ENCODE data around the gene BLM.
"Not testable (repeated sequence)": the region's sequence is repeated elsewhere in the genome, so short reads cannot be mapped to it uniquely, and the experiment has no call there.

The BLM gene

GRCh38 chr15:90711418-90711824 lies 5.7 kb upstream of the BLM start:
- DNase-seq (ENCODE audit: insufficient read length) (no peak), FAIRE-seq (no peak)
- no peak for TF ChIP-seq TAF1 (IDR thresholded peaks at IDR 0.05; ENCODE audit: borderline replicate concordance, low read depth, low read length)

- TF ChIP-seq POLR2AphosphoS5 (IDR thresholded peaks at IDR 0.05; ENCODE audit: low read depth, low read length) (no peak), POLR2A (IDR thresholded peaks at IDR 0.05; ENCODE audit: low read depth, low read length) (no peak), TAF1 (IDR thresholded peaks at IDR 0.05; ENCODE audit: borderline replicate concordance, low read depth, low read length) (no peak)
- FAIRE-seq (no peak), DNase-seq (ENCODE audit: insufficient read length) (no peak)
These were observed 5.3 kb upstream of the BLM start for GRCh38 chr15:90711842-90712241.

DNA sequence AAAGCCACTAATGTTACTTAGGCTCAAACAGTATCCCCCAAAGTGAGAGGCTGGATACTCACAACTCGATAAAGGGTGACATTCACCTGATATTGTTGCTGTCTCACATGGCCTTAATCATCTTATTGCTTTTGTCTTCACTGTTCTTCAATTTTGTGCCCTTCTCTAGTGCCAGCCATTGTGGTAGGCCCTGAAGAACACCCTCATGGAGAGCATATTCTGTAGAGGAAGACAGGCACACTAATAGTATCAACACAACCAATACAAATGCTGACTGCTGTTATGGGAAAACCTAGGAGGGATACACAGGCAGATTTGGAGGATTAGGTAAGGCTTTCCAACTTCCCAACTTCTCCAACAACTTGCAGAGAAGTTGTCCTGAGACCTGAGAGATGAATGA lies 4.1 kb upstream of the BLM start:
- TF ChIP-seq POLR2AphosphoS5 (IDR thresholded peaks at IDR 0.05; ENCODE audit: low read depth, low read length) (no peak), POLR2A (IDR thresholded peaks at IDR 0.05; ENCODE audit: low read depth, low read length) (no peak), TAF1 (IDR thresholded peaks at IDR 0.05; ENCODE audit: borderline replicate concordance, low read depth, low read length) (no peak)
- no peak for FAIRE-seq

GRCh38 chr15:90716317-90716975 lies 700 bp upstream of the BLM start:
- TF ChIP-seq POLR2AphosphoS5 (IDR thresholded peaks at IDR 0.05; ENCODE audit: low read depth, low read length) (no peak), POLR2A (IDR thresholded peaks at IDR 0.05; ENCODE audit: low read depth, low read length) (no peak), TAF1 (IDR thresholded peaks at IDR 0.05; ENCODE audit: borderline replicate concordance, low read depth, low read length) (no peak)
- DNase-seq (ENCODE audit: insufficient read length) (no peak), FAIRE-seq (no peak)

More for the DNA sequence above, 4.1 kb upstream of the BLM start:
- no peak for DNase-seq (ENCODE audit: insufficient read length)

- no peak for TF ChIP-seq POLR2A (IDR thresholded peaks at IDR 0.05; ENCODE audit: low read depth, low read length)
- TF ChIP-seq POLR2AphosphoS5 (IDR thresholded peaks at IDR 0.05; ENCODE audit: low read depth, low read length): 0 out of 2 replicates have a peak, but pooled peaks have one; percentile 23
- no peak for DNase-seq (ENCODE audit: insufficient read length)
- FAIRE-seq: no peak
These were observed 1.1 kb downstream of the BLM start for GRCh38 chr15:90718232-90718631.

DNA sequence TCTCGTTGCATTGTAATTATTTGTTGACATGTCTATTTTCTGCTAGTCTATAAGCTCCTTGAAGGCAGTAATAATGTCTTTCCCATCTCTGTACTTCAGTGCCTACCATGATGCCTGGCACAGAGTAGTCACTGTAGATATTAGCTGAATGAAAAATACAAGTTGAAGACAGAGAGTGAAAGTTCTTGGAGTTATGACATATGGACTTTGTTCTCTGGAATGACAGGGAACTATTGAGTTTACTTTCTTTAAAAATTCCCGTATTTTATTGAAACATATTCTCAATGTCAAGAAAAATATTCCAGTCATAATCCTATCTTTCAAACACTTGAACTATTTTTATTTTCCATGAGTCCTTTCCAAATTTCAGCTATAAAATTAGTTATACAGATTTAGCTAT lies 3.0 kb downstream of the BLM start:
- DNase-seq (ENCODE audit: insufficient read length) (no peak), FAIRE-seq (no peak)
- TF ChIP-seq POLR2A (IDR thresholded peaks at IDR 0.05; ENCODE audit: low read depth, low read length) (no peak), TAF1 (IDR thresholded peaks at IDR 0.05; ENCODE audit: borderline replicate concordance, low read depth, low read length) (no peak), POLR2AphosphoS5 (IDR thresholded peaks at IDR 0.05; ENCODE audit: low read depth, low read length) (no peak)

GRCh38 chr15:90729261-90729660 lies 12.1 kb downstream of the BLM start:
- TF ChIP-seq POLR2AphosphoS5 (IDR thresholded peaks at IDR 0.05; ENCODE audit: low read depth, low read length): no peak
- TF ChIP-seq TAF1 (IDR thresholded peaks at IDR 0.05; ENCODE audit: borderline replicate concordance, low read depth, low read length): no peak
- TF ChIP-seq POLR2A (IDR thresholded peaks at IDR 0.05; ENCODE audit: low read depth, low read length): no peak
- DNase-seq (ENCODE audit: insufficient read length) (no peak), FAIRE-seq (no peak)

DNA sequence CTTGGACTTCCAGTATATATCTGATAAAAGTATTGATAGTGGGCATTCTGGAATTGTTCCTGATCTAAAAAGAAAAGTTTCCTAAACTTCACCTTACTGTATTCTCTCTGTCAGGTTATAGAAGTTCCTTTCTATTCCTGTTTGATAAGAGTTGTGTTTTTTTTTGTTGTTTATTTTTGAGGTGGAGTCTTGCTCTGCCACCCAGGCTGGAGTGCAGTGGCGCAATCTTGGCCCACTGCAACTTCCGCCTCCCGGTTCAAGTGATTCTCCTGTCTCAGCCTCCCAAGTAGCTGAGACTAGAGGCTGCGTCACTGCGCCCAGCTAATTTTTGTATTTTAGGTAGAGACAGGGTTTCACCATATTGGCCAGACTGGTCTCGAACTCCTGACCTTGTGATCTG lies 13.1 kb downstream of the BLM start:
- TF ChIP-seq POLR2A (IDR thresholded peaks at IDR 0.05; ENCODE audit: low read depth, low read length): no peak
- TF ChIP-seq TAF1 (IDR thresholded peaks at IDR 0.05; ENCODE audit: borderline replicate concordance, low read depth, low read length): no peak
- TF ChIP-seq POLR2AphosphoS5 (IDR thresholded peaks at IDR 0.05; ENCODE audit: low read depth, low read length): no peak
- no peak for DNase-seq (ENCODE audit: insufficient read length)
- FAIRE-seq: no peak

DNA sequence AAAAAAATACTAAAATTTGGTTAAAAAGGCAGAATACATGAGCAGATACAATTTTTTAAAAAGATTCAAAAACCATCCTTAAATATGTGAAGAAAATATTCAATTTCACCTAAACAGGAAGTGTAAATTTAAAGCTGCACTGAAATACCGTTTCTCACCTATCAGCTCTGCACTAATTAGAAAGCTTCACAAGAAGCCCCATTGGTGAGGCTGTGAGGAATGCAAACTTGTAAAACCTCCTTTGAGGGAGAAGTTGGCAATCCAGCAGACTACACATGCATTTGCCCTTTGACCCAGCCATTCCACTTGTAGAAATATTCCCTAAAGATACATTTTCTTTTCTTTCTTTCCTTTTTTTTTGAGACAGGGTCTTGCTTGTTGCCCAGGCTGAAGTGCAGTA lies 18.8 kb downstream of the BLM start:
- TF ChIP-seq POLR2AphosphoS5 (IDR thresholded peaks at IDR 0.05; ENCODE audit: low read depth, low read length): no peak
- no peak for TF ChIP-seq TAF1 (IDR thresholded peaks at IDR 0.05; ENCODE audit: borderline replicate concordance, low read depth, low read length)
- TF ChIP-seq POLR2A (IDR thresholded peaks at IDR 0.05; ENCODE audit: low read depth, low read length): no peak
- DNase-seq (ENCODE audit: insufficient read length): no peak
- peak; percentile 67 for FAIRE-seq

DNA sequence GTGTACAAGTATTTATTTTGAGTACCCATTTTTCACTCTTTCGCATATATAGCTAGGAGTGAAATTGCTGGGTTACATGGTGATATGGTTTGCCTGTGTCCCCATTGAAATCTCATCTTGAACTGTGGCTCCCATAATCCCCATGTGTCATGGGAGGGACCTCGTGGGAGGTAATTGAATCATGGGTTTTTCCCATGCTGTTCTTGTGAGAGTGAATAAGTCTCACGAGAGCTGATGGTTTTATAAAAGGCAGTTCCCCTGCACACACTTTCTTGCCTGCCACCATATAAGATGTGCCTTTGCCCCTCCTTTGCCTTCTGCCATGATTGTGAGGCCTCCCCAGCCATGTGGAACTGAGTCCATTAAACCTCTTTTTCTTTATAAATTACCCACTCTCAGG lies 23.4 kb downstream of the BLM start:
- FAIRE-seq; DNase-seq (ENCODE audit: insufficient read length): not testable (repeated sequence)

GRCh38 chr15:90742087-90742486 lies 24.9 kb downstream of the BLM start:
- DNase-seq (ENCODE audit: insufficient read length) (no peak), FAIRE-seq (no peak)
- TF ChIP-seq POLR2A (IDR thresholded peaks at IDR 0.05; ENCODE audit: low read depth, low read length) (no peak), POLR2AphosphoS5 (IDR thresholded peaks at IDR 0.05; ENCODE audit: low read depth, low read length) (no peak), TAF1 (IDR thresholded peaks at IDR 0.05; ENCODE audit: borderline replicate concordance, low read depth, low read length) (no peak)

DNA sequence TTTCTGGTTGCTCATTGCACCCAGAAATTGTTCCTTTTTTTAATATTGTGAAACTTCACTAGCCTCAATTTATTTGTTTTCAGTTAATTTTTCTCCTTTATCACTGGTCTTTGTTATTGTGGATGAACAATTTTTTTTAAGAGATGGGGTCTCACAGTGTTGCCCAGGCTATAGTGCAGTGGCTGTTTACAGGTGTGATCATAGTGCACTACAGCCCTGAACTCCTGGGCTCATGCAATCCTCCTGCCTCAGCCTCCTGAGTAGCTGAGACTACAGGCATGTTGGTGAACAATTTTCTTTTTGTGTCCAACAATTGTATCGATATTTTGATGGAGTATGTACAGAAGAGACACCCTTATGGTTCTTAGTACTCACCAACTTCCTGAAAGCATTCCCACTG lies 26.3 kb downstream of the BLM start:
- TF ChIP-seq POLR2AphosphoS5 (IDR thresholded peaks at IDR 0.05; ENCODE audit: low read depth, low read length) (no peak), POLR2A (IDR thresholded peaks at IDR 0.05; ENCODE audit: low read depth, low read length) (no peak), TAF1 (IDR thresholded peaks at IDR 0.05; ENCODE audit: borderline replicate concordance, low read depth, low read length) (no peak)
- no peak for FAIRE-seq
- DNase-seq (ENCODE audit: insufficient read length): no peak

All from GM12892 (cell line).